Glomerular visceral epithelial cell (primary cell): ENCODE data around the gene FOXN3.

Source experiments
- DNase-seq: peaks from one replicate; pipeline ENCODE4 v3.0.0-alpha.2; 2016; ENCODE audit errors: extremely low spot score

FOXN3 gene

GRCh38 chr14:89382901-89383845, 33.9 kb downstream of the FOXN3 start:
- no peak for DNase-seq

GRCh38 chr14:89382487-89382886, 34.5 kb downstream of the FOXN3 start:
- DNase-seq: no peak

GRCh38 chr14:89379891-89380820, 36.9 kb downstream of the FOXN3 start:
- no peak for DNase-seq

- no peak for DNase-seq
Observed at GRCh38 chr14:89379006-89379405, 38.0 kb downstream of the FOXN3 start.

- DNase-seq: peak; percentile 87
Observed at GRCh38 chr14:89378119-89378518, 38.9 kb downstream of the FOXN3 start.

GRCh38 chr14:89377544-89377943, 39.5 kb downstream of the FOXN3 start:
- DNase-seq: no peak

GRCh38 chr14:89374908-89375307, 42.1 kb downstream of the FOXN3 start:
- no peak for DNase-seq

- no peak for DNase-seq
Observed at GRCh38 chr14:89373185-89373584, 43.8 kb downstream of the FOXN3 start.

- no peak for DNase-seq
Observed at GRCh38 chr14:89372512-89372883, 44.5 kb downstream of the FOXN3 start.

- DNase-seq: no peak
Observed at GRCh38 chr14:89371585-89372511, 45.2 kb downstream of the FOXN3 start.

GRCh38 chr14:89370781-89371180, 46.3 kb downstream of the FOXN3 start:
- no peak for DNase-seq

- DNase-seq: no peak
Observed at GRCh38 chr14:89370381-89370780, 46.7 kb downstream of the FOXN3 start.

- no peak for DNase-seq
Observed at GRCh38 chr14:89369656-89370055, 47.4 kb downstream of the FOXN3 start.

GRCh38 chr14:89368490-89369477, 48.2 kb downstream of the FOXN3 start:
- DNase-seq: no peak

- no peak for DNase-seq
Observed at GRCh38 chr14:89367779-89368120, 49.3 kb downstream of the FOXN3 start.

GRCh38 chr14:89366864-89367778, 49.9 kb downstream of the FOXN3 start:
- DNase-seq: no peak

GRCh38 chr14:89365061-89365801, 51.8 kb downstream of the FOXN3 start:
- no peak for DNase-seq

GRCh38 chr14:89364316-89364715, 52.7 kb downstream of the FOXN3 start:
- no peak for DNase-seq

GRCh38 chr14:89360277-89360676, 56.8 kb downstream of the FOXN3 start:
- DNase-seq: no peak
